K562 (cell line): ENCODE data around the gene S100A3. TPM values are rescaled to one million over a fixed set of nuclear protein-coding genes. Genes with fewer than 3 reads are reported as not detected.

ENCODE experiments used
- COPS2 ChIP-seq: fragments of 450-650 bp; conservative IDR thresholded peaks from 2 replicates; pipeline ENCODE4 v1.6.1; 2016; ENCODE audit warnings: mild to moderate bottlenecking, moderate library complexity
- CREBBP ChIP-seq: IDR thresholded peaks from one replicate; pipeline ENCODE4 v1.6.1; 2012; ENCODE audit warnings: low read depth, mild to moderate bottlenecking, control low read depth, inconsistent platforms, low read length
- DACH1 ChIP-seq: fragments of 450-650 bp; IDR thresholded peaks from 2 replicates; pipeline ENCODE4 v1.6.1; 2018; ENCODE audit not compliant: partially characterized antibody
- DMBX1 ChIP-seq: fragments of 250-450 bp; sonication (Bioruptor Pico); IDR thresholded peaks from 2 replicates; pipeline ENCODE4 v1.8.0; 2022; ENCODE audit warnings: inconsistent platforms, mild to moderate bottlenecking, moderate library complexity, borderline replicate concordance
- DPF2 ChIP-seq: fragments of 450-650 bp; IDR thresholded peaks from 2 replicates; pipeline ENCODE4 v1.6.1; 2016
- EP400 ChIP-seq: fragments of 450-650 bp; IDR thresholded peaks from 2 replicates; pipeline ENCODE4 v1.6.1; 2017; ENCODE audit warnings: antibody characterized with exemption, mild to moderate bottlenecking, moderate library complexity
- HDAC6 ChIP-seq: IDR thresholded peaks from 2 replicates; pipeline ENCODE4 v1.6.1; 2012; ENCODE audit warnings: low read depth, mild to moderate bottlenecking, control low read depth, inconsistent platforms, low read length, moderate library complexity
- HDAC8 ChIP-seq: fragments of 450-650 bp; IDR thresholded peaks from 2 replicates; pipeline ENCODE4 v1.6.1; 2016; ENCODE audit warnings: mild to moderate bottlenecking, missing genetic modification characterization, moderate library complexity, missing compliant biosample characterization
- MAFF ChIP-seq: IDR thresholded peaks from 2 replicates; pipeline ENCODE4 v1.6.1; 2012; ENCODE audit warnings: low read length, improper control_type of control experiment
- MCM5 ChIP-seq: fragments of 450-650 bp; IDR thresholded peaks from 2 replicates; pipeline ENCODE4 v1.6.1; 2016; ENCODE audit warnings: low read depth
- MEF2A ChIP-seq: IDR thresholded peaks from 2 replicates; pipeline ENCODE4 v1.6.1; 2011; ENCODE audit warnings: low read depth, mild to moderate bottlenecking, low read length, moderate library complexity; ENCODE audit not compliant: control insufficient read depth
- MYNN ChIP-seq, 2 experiments: sonication (generic); formaldehyde crosslinking in 1 of 2; IDR thresholded peaks; 2 replicates each; pipeline versions ENCODE4 v1.5.0 to v1.6.1; 2016 to 2020; ENCODE audit warnings: antibody characterized with exemption in 1 of 2, missing genetic modification reagents in 1 of 2
- NFATC3 ChIP-seq: fragments of 450-650 bp; IDR thresholded peaks from 2 replicates; pipeline ENCODE4 v1.6.1; 2017; ENCODE audit warnings: mild to moderate bottlenecking
- NFIX ChIP-seq: fragments of 250-450 bp; sonication (Bioruptor Pico); IDR thresholded peaks from 2 replicates; pipeline ENCODE4 v1.4.0; 2020; ENCODE audit warnings: low read depth, mild to moderate bottlenecking, moderate library complexity
- PML ChIP-seq: IDR thresholded peaks from 2 replicates; pipeline ENCODE4 v1.6.1; 2012; ENCODE audit warnings: low read length, inconsistent platforms
- PRMT5 ChIP-seq: sonication (generic); formaldehyde crosslinking; IDR thresholded peaks from 2 replicates; pipeline ENCODE4 v1.5.0; 2020; ENCODE audit warnings: missing genetic modification reagents
- PRPF4 ChIP-seq: fragments of 200-400 bp; formaldehyde crosslinking; IDR thresholded peaks from one replicate; pipeline ENCODE4 v1.6.1; 2017; ENCODE audit warnings: low read length, low read depth, mild to moderate bottlenecking; ENCODE audit not compliant: insufficient read depth, poor library complexity, severe bottlenecking
- PTRF ChIP-seq: fragments of 450-650 bp; IDR thresholded peaks from 2 replicates; pipeline ENCODE4 v1.6.1; 2016; ENCODE audit warnings: mild to moderate bottlenecking, missing genetic modification characterization, missing compliant biosample characterization
- SMAD1 ChIP-seq: fragments of 150-350 bp; IDR thresholded peaks from 2 replicates; pipeline ENCODE4 v1.6.1; 2014; ENCODE audit warnings: low read length, low read depth; ENCODE audit not compliant: partially characterized antibody
- SMARCE1 ChIP-seq: fragments of 450-650 bp; IDR thresholded peaks from 2 replicates; pipeline ENCODE4 v1.7.1; 2016; ENCODE audit warnings: mild to moderate bottlenecking
- TCFL5 ChIP-seq: fragments of 250-450 bp; sonication (Bioruptor Pico); conservative IDR thresholded peaks from 2 replicates; pipeline ENCODE4 v1.6.1; 2021; ENCODE audit warnings: mild to moderate bottlenecking, moderate library complexity, matching md5 sums
- ZBTB1 ChIP-seq: sonication (generic); formaldehyde crosslinking; IDR thresholded peaks from 2 replicates; pipeline ENCODE4 v1.8.1; 2023; ENCODE audit warnings: missing genetic modification reagents, low read depth, mild to moderate bottlenecking, borderline replicate concordance
- ZNF133 ChIP-seq: fragments of 250-450 bp; sonication (Bioruptor Pico); IDR thresholded peaks from 2 replicates; pipeline ENCODE4 v1.4.0; 2020; ENCODE audit warnings: mild to moderate bottlenecking
- ZNF174 ChIP-seq: fragments of 250-450 bp; sonication (Bioruptor Pico); IDR thresholded peaks from 2 replicates; pipeline ENCODE4 v1.4.0; 2020; ENCODE audit warnings: mild to moderate bottlenecking
- ZNF347 ChIP-seq: fragments of 450-650 bp; formaldehyde crosslinking; IDR thresholded peaks from 2 replicates; pipeline ENCODE4 v1.4.0; 2020; ENCODE audit warnings: low read depth, mild to moderate bottlenecking, moderate library complexity
- ZNF766 ChIP-seq: fragments of 200-800 bp; sonication (Bioruptor generic); conservative IDR thresholded peaks from 2 replicates; pipeline ENCODE4 v1.6.1; 2016; ENCODE audit warnings: missing genetic modification characterization, missing compliant biosample characterization
- polyA plus RNA-seq, 8 experiments: library from polyadenylated mRNA; depleted of rRNA in 4 of 8; stranded (reverse) in 5 of 8; unstranded in 3 of 8; fragments of >200 nt; fragmentation: Nextera tagmentation in 2 of 8; fragmentation: Illumina TruSeq in 1 of 8; extraction: Ambion mirVana in 2 of 8; extraction: Trizol in 1 of 8; gene quantifications; 2 replicates each; pipeline versions ENCODE4 v1.2.1 to v1.2.3, GENCODE V29; 2011 to 2014; ENCODE audit warnings: inconsistent platforms in 1 of 8, missing spikeins in 1 of 8
- total RNA-seq, 7 experiments: library from RNA; depleted of rRNA in 6 of 7; stranded (reverse); fragments of >200 nt in 6 of 7; fragmentation: Illumina TruSeq in 2 of 7; extraction: Trizol in 2 of 7; gene quantifications; 2 replicates each; pipeline versions ENCODE4 v1.2.1 to v1.2.3, GENCODE V29; 2011 to 2021; ENCODE audit warnings: low replicate concordance in 1 of 7
- TF ChIP-seq, protein P1 (sequence below): sonication (generic); formaldehyde crosslinking; IDR thresholded peaks from 2 replicates; pipeline ENCODE4 v1.4.0; 2020; ENCODE audit warnings: mild to moderate bottlenecking, missing genetic modification reagents
- TF ChIP-seq, protein P2 (sequence below): fragments of 250-450 bp; sonication (Bioruptor Pico); IDR thresholded peaks from 2 replicates; pipeline ENCODE4 v1.5.1; 2021; ENCODE audit warnings: mild to moderate bottlenecking

S100A3 gene
- total and polyA plus RNA-seq, 9 of the 15 experiments (the other 6 are each of a cell fraction or from before 2014, with no cell fraction given), result 0.08 to 1.7 (median 0.18) TPM; not detected in 4

DNA sequence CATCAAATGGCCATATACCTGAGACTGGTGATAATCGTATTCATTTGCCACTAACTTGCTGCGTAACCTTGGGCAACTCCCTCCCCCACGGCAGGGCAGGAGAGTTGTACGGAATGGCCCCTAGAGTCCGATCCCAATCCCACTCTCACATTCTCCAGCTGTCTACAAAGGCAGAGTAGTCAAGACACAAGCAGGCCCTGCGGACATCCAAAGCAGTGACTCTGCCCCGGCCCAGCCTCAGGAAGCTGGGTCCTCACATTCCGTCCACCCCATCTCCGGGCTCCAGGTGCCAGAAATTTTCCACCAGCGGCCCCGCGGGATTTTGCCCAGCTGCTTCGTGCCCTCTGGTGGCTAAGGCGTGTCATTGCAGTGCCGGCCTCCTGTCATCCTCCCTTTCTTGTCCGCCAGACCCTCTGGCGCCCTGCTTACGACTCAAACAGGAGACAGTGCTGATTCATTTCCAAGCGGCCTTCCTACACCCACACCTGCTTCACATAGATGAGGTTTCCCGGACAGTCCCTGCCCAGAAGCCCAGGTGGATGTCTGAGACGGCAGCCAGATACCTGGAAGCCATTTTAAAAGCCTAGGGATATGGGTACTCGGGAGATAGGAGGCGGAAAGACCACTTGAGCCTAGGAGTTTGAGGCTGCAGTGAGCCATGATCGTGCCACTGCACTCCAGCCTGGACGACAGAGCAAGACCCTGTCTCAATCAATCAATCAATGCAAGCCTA is 19.5 kb upstream of the S100A3 start (continued):
- no peak for TF ChIP-seq MEF2A
- no peak for TF ChIP-seq HDAC6
- TF ChIP-seq DMBX1, result no peak
- TF ChIP-seq TCFL5 (CRISPR knock-in tag), result no peak
- no peak for TF ChIP-seq ZNF174
- TF ChIP-seq, protein P1, sequence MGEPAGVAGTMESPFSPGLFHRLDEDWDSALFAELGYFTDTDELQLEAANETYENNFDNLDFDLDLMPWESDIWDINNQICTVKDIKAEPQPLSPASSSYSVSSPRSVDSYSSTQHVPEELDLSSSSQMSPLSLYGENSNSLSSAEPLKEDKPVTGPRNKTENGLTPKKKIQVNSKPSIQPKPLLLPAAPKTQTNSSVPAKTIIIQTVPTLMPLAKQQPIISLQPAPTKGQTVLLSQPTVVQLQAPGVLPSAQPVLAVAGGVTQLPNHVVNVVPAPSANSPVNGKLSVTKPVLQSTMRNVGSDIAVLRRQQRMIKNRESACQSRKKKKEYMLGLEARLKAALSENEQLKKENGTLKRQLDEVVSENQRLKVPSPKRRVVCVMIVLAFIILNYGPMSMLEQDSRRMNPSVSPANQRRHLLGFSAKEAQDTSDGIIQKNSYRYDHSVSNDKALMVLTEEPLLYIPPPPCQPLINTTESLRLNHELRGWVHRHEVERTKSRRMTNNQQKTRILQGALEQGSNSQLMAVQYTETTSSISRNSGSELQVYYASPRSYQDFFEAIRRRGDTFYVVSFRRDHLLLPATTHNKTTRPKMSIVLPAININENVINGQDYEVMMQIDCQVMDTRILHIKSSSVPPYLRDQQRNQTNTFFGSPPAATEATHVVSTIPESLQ (CRISPR knock-in tag), result no peak
- peak; percentile 34 for TF ChIP-seq DPF2
- TF ChIP-seq PRPF4, result no peak
- no peak for TF ChIP-seq CREBBP
- TF ChIP-seq ZNF766 (CRISPR knock-in tag), result no peak
- no peak for TF ChIP-seq PTRF (tag)
- TF ChIP-seq MAFF, result no peak
- no peak for TF ChIP-seq PRMT5 (CRISPR knock-in tag)
- TF ChIP-seq NFATC3, result no peak
- TF ChIP-seq SMARCE1, result 0 out of 2 replicates have a peak, but pooled peaks have one; percentile 18
- TF ChIP-seq HDAC8 (tag), result no peak
- no peak for TF ChIP-seq COPS2
- no peak for TF ChIP-seq MCM5
- no peak for TF ChIP-seq ZNF347 (CRISPR knock-in tag)
- TF ChIP-seq, protein P2, sequence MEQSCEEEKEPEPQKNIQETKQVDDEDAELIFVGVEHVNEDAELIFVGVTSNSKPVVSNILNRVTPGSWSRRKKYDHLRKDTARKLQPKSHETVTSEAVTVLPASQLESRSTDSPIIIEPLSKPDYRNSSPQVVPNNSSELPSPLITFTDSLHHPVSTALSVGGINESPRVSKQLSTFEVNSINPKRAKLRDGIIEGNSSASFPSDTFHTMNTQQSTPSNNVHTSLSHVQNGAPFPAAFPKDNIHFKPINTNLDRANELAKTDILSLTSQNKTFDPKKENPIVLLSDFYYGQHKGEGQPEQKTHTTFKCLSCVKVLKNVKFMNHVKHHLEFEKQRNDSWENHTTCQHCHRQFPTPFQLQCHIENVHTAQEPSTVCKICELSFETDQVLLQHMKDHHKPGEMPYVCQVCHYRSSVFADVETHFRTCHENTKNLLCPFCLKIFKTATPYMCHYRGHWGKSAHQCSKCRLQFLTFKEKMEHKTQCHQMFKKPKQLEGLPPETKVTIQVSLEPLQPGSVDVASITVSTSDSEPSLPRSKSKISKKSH, result no peak
- peak; percentile 32 for TF ChIP-seq DACH1
- TF ChIP-seq MYNN (IDR thresholded peaks at IDR 0.05), result no peak
- TF ChIP-seq MYNN (CRISPR knock-in tag; IDR thresholded peaks at IDR 0.05), result no peak
- TF ChIP-seq NFIX (CRISPR knock-in tag), result no peak
- TF ChIP-seq ZNF133 (CRISPR knock-in tag), result no peak
- no peak for TF ChIP-seq PML
- TF ChIP-seq EP400, result peak; percentile 58
- TF ChIP-seq ZBTB1, result no peak
- no peak for TF ChIP-seq SMAD1
